Psoas muscle (tissue), 8 donors: ENCODE results near the gene STX2. TPM values are rescaled to one million over a fixed set of nuclear protein-coding genes. Genes with fewer than 3 reads are reported as not detected.

ENCODE experiments used
- ATAC-seq, 4 donors: fragments of 200-7000 bp; cut with Tn5 transposase; one replicate each; pipeline ENCODE4 v1.9.1; 2020; ENCODE audit warnings: moderate library complexity in 3 of 4, mild to moderate bottlenecking in 2 of 4
- DNase-seq, 2 donors: peaks; one replicate each; pipeline ENCODE4 v3.0.0-alpha.2; 2020
- H3K27ac ChIP-seq: fragments of 200-600 bp; one replicate; pipeline ENCODE4 v1.8.0; 2022
- H3K27me3 ChIP-seq, 3 donors: fragments of 200-600 bp in 1 of 3; one replicate each; pipeline versions ENCODE4 v1.6.1 to v1.8.0; 2013 to 2022; ENCODE audit warnings: low read length in 2 of 3, mild to moderate bottlenecking in 2 of 3, moderate library complexity in 1 of 3; ENCODE audit not compliant: insufficient read depth in 3 of 3
- H3K36me3 ChIP-seq, 2 donors: fragments of 200-600 bp in 1 of 2; one replicate each; pipeline versions ENCODE4 v1.6.1 to v1.8.0; 2013 to 2022; ENCODE audit warnings: low read depth in 1 of 2, mild to moderate bottlenecking in 1 of 2, moderate library complexity in 1 of 2; ENCODE audit not compliant: insufficient read depth in 1 of 2
- H3K4me1 ChIP-seq: fragments of 200-600 bp; one replicate; pipeline ENCODE4 v1.8.0; 2022
- H3K4me3 ChIP-seq: fragments of 200-600 bp; one replicate; pipeline ENCODE4 v1.8.0; 2022; ENCODE audit warnings: mild to moderate bottlenecking
- H3K9me3 ChIP-seq: fragments of 200-600 bp; one replicate; pipeline ENCODE4 v1.8.0; 2022
- WGBS, 3 donors: extraction: QIAGEN DNeasy Blood & Tissue Kit; methylation state at CpG; one replicate each; pipeline versions ENCODE4 v1.1.6 to v1.1.7; 2013; 5-methylcytosine and 5-hydroxymethylcytosine counted together
- intact Hi-C, 2 donors: fragments of 100-400 bp; cut with DNase I; formaldehyde crosslinking; loops; one replicate each; pipeline versions ENCODE4 v1.11.0 to v1.14.2; 2022
- polyA plus RNA-seq, 3 donors: library from polyadenylated mRNA; stranded (reverse); fragments of 200-250 nt; gene quantifications; one replicate each; pipeline ENCODE4 v1.2.3, GENCODE V29; 2013
- total RNA-seq, 4 donors: library from RNA; stranded (reverse); fragmentation: NEBNext Ultra II Directional in 2 of 4; extraction: Animal tissue kit (Norgen Biotek cat#: 25700) in 2 of 4; gene quantifications; one replicate each; pipeline versions ENCODE4 v1.2.1 to v1.2.4, GENCODE V29; 2021 to 2023
- TF ChIP-seq, protein P1 (sequence below): fragments of 200-600 bp; IDR thresholded peaks from one replicate; pipeline ENCODE4 v1.8.0; 2022; ENCODE audit warnings: antibody characterized with exemption
- donor health status: healthy with polysubstance abuse.
- donor health status: DM: no; HTN: no; CAD: no; lungs with moderate emphysema.
- donor health status: Bipolar disorder and iron deficiency.
- donor health status: healthy.
- donor health status: DM: yes; HTN: yes; CAD: no.
- donor health status: DM: no; HTN: no; CAD: no.
- donor health status: DM: no; HTN: no; CAD: no.
- donor health status: DM: yes; HTN: yes; CAD: no.

STX2 gene
- total and polyA plus RNA-seq, 7 donors: 5.4 to 11.3 (median 6.2) TPM

DNA sequence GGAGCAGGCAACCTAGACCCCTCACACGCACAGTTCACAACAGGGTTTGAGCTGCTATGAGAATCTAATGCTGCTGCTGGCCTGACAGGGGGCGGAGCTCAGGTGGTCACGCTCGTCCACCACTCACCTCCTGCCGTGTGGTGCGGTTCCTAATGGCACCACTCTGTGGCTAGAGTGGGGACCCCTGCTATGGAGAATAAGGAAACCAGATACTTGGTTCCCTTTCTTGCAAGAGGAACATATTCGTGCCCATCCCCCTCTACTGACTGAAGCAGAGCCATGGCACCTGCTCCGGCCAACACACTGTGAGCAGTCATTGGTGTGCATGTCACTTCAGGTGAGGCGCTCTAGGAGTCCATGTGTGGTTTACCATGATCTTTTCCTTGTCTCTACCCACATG is 92.5 kb downstream of the STX2 start:
- H3K9me3 ChIP-seq: no peaks in the 10 kb centered on the region
- no peaks in the 10 kb centered on the region for H3K4me1 ChIP-seq
- H3K27me3 ChIP-seq: peaks cover 0 to 5% (median 0%) of the 10 kb centered on the region in 3 donors
- ATAC-seq: no peak
- H3K27ac ChIP-seq: no peak overlapping the region
- H3K36me3 ChIP-seq: no peaks in the 10 kb centered on the region
- H3K4me3 ChIP-seq: no peak overlapping the region
- 59 to 66% (median 60%) methylated on average over 9 of the region's 9 CpGs for WGBS, 3 donors
- intact Hi-C loops: loop anchor here (5.0 to 10.0 kb wide), 3 partner anchors 344 to 712 kb away; no protein-coding TSS in a partner anchor
- TF ChIP-seq, protein P1, sequence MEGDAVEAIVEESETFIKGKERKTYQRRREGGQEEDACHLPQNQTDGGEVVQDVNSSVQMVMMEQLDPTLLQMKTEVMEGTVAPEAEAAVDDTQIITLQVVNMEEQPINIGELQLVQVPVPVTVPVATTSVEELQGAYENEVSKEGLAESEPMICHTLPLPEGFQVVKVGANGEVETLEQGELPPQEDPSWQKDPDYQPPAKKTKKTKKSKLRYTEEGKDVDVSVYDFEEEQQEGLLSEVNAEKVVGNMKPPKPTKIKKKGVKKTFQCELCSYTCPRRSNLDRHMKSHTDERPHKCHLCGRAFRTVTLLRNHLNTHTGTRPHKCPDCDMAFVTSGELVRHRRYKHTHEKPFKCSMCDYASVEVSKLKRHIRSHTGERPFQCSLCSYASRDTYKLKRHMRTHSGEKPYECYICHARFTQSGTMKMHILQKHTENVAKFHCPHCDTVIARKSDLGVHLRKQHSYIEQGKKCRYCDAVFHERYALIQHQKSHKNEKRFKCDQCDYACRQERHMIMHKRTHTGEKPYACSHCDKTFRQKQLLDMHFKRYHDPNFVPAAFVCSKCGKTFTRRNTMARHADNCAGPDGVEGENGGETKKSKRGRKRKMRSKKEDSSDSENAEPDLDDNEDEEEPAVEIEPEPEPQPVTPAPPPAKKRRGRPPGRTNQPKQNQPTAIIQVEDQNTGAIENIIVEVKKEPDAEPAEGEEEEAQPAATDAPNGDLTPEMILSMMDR: no peak
- DNase-seq: no peak

DNA sequence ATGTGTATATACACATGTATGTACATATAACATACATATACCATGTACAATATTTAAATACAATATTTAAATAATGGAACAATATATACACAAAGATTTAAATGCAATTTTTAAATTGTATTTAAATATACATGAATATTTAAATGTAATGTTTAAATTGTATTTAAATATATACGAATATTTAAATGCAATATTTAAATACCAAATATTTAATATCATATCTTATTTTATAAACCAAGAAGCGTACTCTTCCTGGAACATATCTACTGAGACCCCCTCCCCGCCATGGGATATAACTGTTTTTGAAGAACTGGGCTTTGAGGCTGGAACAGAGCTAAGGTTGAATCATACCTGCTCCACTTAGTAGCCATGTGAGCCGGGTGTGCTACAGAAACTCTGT is 93.1 kb downstream of the STX2 start:
- intact Hi-C loops: loop anchor here (5.0 to 10.0 kb wide), 3 partner anchors 344 to 711 kb away; no protein-coding TSS in a partner anchor
- H3K36me3 ChIP-seq: no peaks in the 10 kb centered on the region
- no peaks in the 10 kb centered on the region for H3K9me3 ChIP-seq
- TF ChIP-seq, protein P1: no peak
- H3K4me1 ChIP-seq: no peaks in the 10 kb centered on the region
- DNase-seq (no peak), ATAC-seq (no peak)
- 82 to 93% (median 89%) methylated on average over 4 of the region's 4 CpGs for WGBS, 3 donors
- peaks cover 0 to 5% (median 0%) of the 10 kb centered on the region in 3 donors for H3K27me3 ChIP-seq
- H3K27ac ChIP-seq: no peak overlapping the region
- no peak overlapping the region for H3K4me3 ChIP-seq

DNA sequence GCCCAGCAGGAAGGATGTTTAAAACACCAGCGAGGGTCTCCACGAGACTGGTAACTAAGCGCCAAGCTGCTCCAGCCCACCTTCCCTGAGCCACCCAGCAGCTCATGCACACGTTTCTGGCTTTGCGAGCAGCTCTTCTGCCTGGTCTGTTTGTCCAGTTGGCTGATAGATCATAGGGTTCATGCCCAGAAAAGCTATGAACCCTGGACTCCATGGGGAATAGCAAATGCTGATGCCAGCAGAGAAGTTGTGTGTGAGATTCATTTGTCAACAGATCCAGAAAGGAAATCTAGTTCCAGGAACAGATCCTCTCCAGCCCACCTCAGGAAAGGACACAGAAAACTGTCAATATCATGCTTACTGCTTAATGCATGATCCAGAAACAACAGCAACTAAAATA is 94.8 kb downstream of the STX2 start:
- H3K36me3 ChIP-seq: no peaks in the 10 kb centered on the region
- no peak for ATAC-seq
- TF ChIP-seq, protein P1: no peak
- intact Hi-C loops: loop anchor here (10.0 kb wide), 2 partner anchors 699 to 709 kb away; no protein-coding TSS in a partner anchor
- H3K27me3 ChIP-seq: peaks cover 0 to 11% (median 0%) of the 10 kb centered on the region in 3 donors
- no peak overlapping the region for H3K4me3 ChIP-seq
- H3K27ac ChIP-seq: no peak overlapping the region
- no peaks in the 10 kb centered on the region for H3K4me1 ChIP-seq
- no peak for DNase-seq
- WGBS, 3 donors: 67 to 75% (median 70%) methylated on average over 5 of the region's 5 CpGs
- no peaks in the 10 kb centered on the region for H3K9me3 ChIP-seq

DNA sequence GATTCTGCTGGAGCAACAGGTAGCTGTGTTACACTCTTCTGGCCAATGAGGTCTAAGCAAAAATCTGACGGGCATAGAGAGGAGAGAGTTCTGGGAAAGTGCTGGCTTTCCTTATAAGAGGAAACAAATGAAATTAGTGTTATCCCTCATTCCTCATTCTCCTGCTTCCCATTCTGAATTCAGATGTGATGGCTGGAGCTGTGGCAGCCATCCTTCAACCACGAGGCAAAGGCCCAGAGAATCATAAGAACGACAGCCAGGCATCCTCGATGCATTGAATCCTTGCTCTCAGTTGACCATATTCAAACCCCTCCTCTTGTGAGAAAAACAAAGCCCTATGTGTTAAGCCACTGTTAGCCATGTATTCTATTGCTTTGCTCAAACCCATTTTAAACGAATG is 95.4 kb downstream of the STX2 start:
- ATAC-seq: no peak
- TF ChIP-seq, protein P1: no peak
- DNase-seq: no peak
- Histone ChIP-seq H3K4me3 (no peak overlapping the region), H3K9me3 (no peaks in the 10 kb centered on the region), H3K27me3 (peaks cover 0 to 14% (median 0%) of the 10 kb centered on the region in 3 donors), H3K36me3 (no peaks in the 10 kb centered on the region), H3K4me1 (no peaks in the 10 kb centered on the region), H3K27ac (no peak overlapping the region)
- WGBS, 3 donors: 84 to 95% (median 90%) methylated on average over 5 of the region's 5 CpGs
- intact Hi-C loops: loop anchor here (10.0 kb wide), 2 partner anchors 699 to 709 kb away; no protein-coding TSS in a partner anchor

DNA sequence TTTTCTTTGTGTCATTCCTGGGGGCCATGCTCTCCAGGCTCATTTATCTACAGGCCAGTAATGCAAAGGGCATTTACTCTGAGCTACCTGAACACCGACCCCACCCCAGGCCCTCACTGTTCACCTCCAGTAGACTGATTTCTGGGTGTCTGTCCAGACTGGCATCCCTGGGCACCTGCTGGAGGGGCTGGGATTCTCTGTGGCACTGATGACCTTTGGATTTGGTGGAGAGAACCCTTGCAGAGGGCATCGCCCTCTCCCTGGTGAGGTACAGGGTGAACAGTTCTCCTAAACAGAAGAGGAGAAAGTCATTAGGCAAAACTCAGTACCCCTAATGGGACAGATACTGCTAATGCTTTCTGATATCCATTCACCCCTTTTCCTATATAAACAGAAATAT is 95.9 kb downstream of the STX2 start:
- H3K27me3 ChIP-seq: peaks cover 0 to 14% (median 0%) of the 10 kb centered on the region in 3 donors
- H3K27ac ChIP-seq: no peak overlapping the region
- TF ChIP-seq, protein P1: no peak
- H3K4me3 ChIP-seq: no peak overlapping the region
- intact Hi-C loops: loop anchor here (10.0 kb wide), 2 partner anchors 698 to 708 kb away; no protein-coding TSS in a partner anchor
- no peak for DNase-seq
- WGBS, 3 donors: 87 to 97% (median 88%) methylated on average over 2 of the region's 2 CpGs
- no peaks in the 10 kb centered on the region for H3K4me1 ChIP-seq
- H3K9me3 ChIP-seq: no peaks in the 10 kb centered on the region
- H3K36me3 ChIP-seq: no peaks in the 10 kb centered on the region
- ATAC-seq: no peak
